HG03135 (cell line): ENCODE results near the gene ALOX12B.
"Not testable (repeated sequence)": the region's sequence is repeated elsewhere in the genome, so short reads cannot be mapped to it uniquely, and the experiment has no call there.

Experiments
- ATAC-seq: cut with Tn5 transposase; IDR thresholded peaks from one replicate; pipeline ENCODE4 v1.9.1; 2021; ENCODE audit warnings: mild to moderate bottlenecking, moderate library complexity; ENCODE audit not compliant: unreplicated experiment

The ALOX12B gene

GRCh38 chr17:8119581-8120519, 32.3 kb upstream of the ALOX12B start:
- peak; percentile 33 for ATAC-seq

GRCh38 chr17:8118769-8119580, 31.5 kb upstream of the ALOX12B start:
- peak; percentile 31 for ATAC-seq

- ATAC-seq, result no peak
Observed at GRCh38 chr17:8117980-8118768, 30.7 kb upstream of the ALOX12B start, which contains the start of gene ALOXE3. TSS of gene ALOXE3 (minus strand) at chr17:8118514. CDS start at chr17:8117990, 524 bp downstream.

- ATAC-seq, result no peak
Observed at GRCh38 chr17:8117367-8117979, 30.0 kb upstream of the ALOX12B start.

GRCh38 chr17:8116776-8117175, 29.3 kb upstream of the ALOX12B start:
- ATAC-seq, result no peak

- no peak for ATAC-seq
Observed at GRCh38 chr17:8110907-8111306, 23.4 kb upstream of the ALOX12B start.

GRCh38 chr17:8110456-8110804, 22.9 kb upstream of the ALOX12B start:
- ATAC-seq, result no peak

GRCh38 chr17:8109661-8110455, 22.3 kb upstream of the ALOX12B start:
- no peak for ATAC-seq

- ATAC-seq, result no peak
Observed at GRCh38 chr17:8108972-8109660, 21.6 kb upstream of the ALOX12B start.

GRCh38 chr17:8106980-8107379, 19.5 kb upstream of the ALOX12B start:
- not testable (repeated sequence) for ATAC-seq

- ATAC-seq, result no peak
Observed at GRCh38 chr17:8105957-8106398, 18.5 kb upstream of the ALOX12B start.

- ATAC-seq, result no peak
Observed at GRCh38 chr17:8104911-8105310, 17.4 kb upstream of the ALOX12B start.

- no peak for ATAC-seq
Observed at GRCh38 chr17:8103549-8103948, 16.0 kb upstream of the ALOX12B start.

- no peak for ATAC-seq
Observed at GRCh38 chr17:8101721-8102120, 14.2 kb upstream of the ALOX12B start.

GRCh38 chr17:8100763-8101162, 13.2 kb upstream of the ALOX12B start:
- ATAC-seq, result no peak

- ATAC-seq, result no peak
Observed at GRCh38 chr17:8100111-8100510, 12.6 kb upstream of the ALOX12B start.

- no peak for ATAC-seq
Observed at GRCh38 chr17:8096541-8096940, 9.0 kb upstream of the ALOX12B start.

- no peak for ATAC-seq
Observed at GRCh38 chr17:8095361-8095760, 7.8 kb upstream of the ALOX12B start.

- peak; percentile 73 for ATAC-seq
Observed at GRCh38 chr17:8091033-8091687, 3.6 kb upstream of the ALOX12B start.
